CD4-positive, alpha-beta T cell treated with Interleukin-15 for 4 hours (primary cell): Measurements from ENCODE around the gene DLG2.

Experiments used
- DNase-seq: peaks from one replicate; pipeline ENCODE4 v3.0.0-alpha.2; 2020; ENCODE audit warnings: low spot score

Gene DLG2

DNA sequence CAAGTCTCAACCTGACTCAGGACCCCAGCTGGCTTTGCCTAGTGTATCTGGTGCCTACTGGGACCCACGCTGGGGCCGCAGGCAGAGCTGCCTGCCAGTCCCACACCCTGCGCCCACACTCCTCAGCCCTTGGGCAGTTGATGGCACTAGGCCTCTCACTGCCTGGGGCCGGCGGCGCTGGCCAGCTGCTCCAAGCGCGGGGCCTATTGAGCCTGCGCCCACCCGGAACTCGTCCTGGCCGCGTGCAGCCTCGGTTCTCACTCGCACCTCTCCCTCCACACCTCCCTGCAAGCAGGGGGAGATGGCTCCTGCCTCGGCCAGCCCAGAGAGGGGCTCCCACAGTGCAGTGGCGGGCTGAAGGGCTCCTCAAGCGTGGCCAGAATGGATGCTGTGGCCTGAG, 1432.4 kb downstream of the DLG2 start:
- DNase-seq, result no peak

DNA sequence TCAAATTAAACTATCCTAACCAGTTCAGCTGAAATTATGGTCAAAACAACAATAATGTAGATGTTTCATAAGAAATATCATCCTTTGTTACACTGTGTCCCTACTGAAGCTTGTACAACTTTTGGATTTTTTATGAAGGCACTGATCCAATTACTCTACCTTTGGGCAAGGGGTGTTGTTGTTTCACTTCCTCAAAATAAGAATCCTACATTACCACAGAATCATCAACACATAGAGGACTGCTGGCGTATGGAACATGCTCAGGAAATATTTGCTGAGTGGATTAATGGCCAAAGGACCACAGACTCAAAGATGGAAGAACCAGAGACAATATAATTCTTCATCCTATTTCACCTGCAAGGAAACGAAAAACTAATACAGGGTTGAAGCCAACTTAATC, 1433.4 kb downstream of the DLG2 start:
- DNase-seq, result no peak

DNA sequence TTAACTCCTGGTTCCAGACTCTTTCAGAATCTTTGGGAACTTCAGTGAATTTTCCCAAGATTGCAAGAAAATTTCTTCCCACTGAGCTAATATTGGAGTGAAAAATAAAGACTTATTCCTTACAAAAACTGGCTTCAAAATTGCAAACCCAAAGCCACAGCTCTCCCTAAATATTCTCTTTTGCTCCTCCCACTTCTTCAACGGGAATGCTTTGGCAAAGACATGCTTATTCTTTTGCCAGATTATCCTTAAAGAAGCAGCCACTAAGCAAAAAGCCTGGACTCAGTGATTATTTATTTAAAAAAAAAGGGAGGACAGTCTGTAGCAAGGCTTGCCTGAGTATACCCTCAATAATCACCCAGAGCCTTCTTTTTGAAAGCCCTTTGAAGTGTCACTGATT, 1438.6 kb downstream of the DLG2 start:
- DNase-seq, result no peak

DNA sequence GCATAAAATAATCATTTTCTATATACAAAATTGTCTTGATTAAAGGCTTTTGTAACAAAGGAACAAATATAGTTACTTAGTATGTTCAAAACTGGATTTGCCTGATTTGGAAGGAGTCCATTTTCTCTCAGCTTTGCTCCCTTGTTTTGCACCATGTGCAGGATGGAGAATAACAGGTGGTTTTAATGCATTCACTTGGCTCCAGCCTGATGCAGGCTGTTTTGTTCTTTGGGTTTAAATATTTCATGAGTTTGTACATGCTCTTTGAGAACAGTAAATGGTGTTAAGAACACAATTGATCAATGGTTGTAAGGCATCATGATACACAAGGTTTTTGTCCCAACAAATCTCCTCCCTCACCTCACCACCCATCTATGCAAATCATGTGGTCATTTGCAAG, 1454.1 kb downstream of the DLG2 start:
- DNase-seq, result no peak

DNA sequence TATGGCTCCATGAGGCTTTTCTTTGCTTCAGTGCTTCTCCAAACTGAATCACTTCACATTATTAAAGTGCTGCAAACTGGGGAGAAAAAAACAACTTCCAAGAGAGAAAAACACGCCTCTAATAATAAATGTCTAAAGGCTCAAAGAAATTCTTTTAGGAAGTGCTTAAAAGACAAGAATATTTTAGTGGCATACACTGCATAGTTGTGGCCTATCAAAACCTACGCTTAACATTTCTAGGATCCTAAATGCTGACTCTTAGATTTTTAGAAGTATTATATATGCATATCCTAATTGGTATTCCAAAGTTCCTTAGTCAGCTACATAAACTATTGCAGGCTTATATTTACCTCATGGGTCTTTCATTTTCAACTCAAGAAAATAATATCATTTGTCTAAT, 1462.0 kb downstream of the DLG2 start:
- DNase-seq, result no peak

DNA sequence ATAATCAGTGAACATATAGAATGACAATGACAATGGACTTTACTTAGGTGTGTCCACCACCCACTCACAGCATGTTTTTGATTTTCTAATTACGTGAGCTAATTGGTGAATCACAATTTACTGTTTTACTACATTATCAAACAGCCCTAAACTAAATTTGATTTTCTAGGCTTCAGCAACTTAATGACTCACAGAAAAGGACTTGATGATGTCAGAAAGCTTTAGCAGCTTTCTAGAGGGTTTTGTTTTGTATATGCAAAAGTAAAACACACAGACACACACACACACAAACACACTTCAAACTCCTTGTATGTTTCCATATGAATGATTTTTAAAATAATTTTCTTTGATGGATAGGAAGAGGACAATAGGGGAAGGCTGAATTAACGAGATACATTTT, 1462.4 kb downstream of the DLG2 start:
- no peak for DNase-seq

DNA sequence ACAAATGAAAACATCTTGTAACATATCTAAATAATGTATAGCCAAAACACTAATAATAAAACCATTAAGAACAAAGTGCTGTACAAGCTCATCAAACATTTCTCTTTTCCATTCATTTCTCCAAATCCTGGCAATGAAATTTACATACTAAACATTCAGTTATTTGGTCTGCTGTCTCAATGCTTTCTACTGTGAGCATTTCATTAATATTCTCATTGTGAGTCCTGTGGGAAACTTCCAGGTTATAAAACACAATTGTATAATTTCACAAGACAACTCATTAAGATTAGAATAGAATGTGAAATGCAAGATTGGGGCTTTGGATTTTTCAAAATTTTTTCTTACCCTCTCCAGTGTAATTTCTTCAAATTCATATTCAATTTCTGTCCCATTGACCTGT, 1464.0 kb downstream of the DLG2 start:
- no peak for DNase-seq

DNA sequence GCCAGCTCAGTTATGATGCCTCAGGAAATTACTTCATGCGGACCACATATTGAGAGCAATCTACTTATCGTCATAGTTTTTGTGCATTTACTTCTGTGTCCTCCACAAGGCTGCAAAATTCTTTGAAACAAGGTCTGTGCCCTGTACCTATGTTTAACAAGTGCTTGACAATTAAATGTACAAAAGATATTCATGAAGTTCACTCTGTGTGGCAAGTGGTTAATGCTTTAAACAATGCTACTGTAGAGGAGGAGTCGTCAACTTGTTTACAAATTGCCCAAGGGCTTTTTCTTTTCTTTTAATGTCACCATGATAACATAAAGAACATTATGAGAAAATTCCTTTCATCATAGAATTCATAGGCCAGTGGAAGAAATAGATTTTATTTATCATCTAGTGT, 1469.5 kb downstream of the DLG2 start:
- DNase-seq, result no peak

DNA sequence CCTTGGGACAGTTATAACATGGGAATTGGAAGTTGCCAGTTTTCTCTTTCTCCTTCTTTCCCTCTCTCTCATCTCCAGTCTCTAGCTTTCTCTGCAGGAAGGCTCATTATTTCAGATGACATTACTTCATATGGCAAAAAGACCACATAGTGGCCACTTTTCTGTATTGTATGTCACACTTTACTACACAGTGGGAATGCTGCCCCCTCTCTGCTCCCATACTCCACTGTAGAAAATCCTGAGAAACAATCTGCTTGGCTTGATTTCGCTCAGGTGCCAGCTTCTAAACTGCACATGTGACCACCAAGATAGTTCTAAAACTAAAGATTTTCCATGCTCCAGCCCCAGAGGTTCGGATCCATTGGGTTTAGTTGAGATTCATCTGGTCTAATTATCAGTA, 1480.3 kb downstream of the DLG2 start:
- no peak for DNase-seq

DNA sequence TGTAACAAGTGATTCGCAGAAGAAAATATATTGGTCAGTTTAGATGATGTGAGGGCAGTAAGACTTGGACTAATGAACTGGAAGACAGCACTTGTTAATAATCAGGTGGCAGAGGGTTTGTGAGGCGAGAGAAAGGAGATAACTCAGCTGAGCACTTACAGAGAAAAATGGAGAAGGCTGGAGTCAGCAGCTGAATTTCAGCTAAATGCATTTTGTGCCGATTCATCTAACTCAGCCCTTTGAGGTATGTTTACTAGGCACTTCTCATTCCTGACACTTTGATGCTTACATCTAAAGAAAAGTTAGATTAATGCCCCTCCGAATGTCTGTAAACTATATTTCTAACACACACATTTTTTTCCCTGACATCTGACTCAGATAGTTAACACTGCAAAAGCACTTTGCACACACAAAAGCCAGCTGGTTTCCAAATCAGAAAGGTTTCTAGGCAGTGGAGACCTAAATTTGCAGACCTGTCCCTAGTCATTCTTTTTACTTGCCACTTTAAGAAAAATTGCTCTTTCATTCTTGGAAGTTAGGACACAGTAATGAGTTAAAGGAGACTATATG, 1481.4 kb downstream of the DLG2 start:
- no peak for DNase-seq

DNA sequence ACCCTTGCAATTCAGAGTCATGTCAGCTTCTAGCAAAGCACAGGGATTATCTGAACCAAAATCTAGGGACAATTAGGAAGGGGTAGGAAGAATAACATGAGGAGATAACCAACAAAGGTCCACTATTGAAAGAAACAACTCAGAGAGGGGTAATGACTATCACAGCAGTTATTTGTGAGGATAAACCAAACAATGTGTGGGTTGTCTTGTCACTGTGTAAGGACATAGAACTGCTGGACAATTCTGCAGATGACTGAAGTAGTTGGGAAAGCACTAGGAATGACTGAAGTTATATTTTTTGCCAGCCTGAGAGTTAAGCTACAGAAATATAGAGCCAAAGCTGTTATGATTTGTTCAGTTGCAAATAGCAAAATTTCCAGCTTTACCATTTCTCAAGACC, 1482.6 kb downstream of the DLG2 start:
- no peak for DNase-seq

DNA sequence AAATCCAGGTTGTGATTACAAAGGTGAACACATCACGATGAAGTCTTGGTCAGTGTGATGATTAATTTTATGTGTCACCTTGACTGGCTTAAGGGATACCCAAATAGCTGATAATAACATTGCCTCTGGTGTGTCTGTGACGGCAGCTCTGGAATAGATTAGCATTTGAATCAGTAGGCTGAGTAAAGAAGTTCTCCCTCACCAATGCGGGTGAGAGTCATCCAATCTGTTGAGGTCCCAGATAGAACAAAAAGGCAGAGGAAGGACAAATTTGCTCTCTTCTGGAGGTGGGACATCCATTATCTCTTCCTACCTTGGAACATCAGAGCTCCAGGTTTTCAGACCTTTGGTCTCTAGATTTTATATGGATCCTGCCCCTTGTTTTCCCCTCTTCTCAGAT, 1484.7 kb downstream of the DLG2 start:
- DNase-seq, result no peak

DNA sequence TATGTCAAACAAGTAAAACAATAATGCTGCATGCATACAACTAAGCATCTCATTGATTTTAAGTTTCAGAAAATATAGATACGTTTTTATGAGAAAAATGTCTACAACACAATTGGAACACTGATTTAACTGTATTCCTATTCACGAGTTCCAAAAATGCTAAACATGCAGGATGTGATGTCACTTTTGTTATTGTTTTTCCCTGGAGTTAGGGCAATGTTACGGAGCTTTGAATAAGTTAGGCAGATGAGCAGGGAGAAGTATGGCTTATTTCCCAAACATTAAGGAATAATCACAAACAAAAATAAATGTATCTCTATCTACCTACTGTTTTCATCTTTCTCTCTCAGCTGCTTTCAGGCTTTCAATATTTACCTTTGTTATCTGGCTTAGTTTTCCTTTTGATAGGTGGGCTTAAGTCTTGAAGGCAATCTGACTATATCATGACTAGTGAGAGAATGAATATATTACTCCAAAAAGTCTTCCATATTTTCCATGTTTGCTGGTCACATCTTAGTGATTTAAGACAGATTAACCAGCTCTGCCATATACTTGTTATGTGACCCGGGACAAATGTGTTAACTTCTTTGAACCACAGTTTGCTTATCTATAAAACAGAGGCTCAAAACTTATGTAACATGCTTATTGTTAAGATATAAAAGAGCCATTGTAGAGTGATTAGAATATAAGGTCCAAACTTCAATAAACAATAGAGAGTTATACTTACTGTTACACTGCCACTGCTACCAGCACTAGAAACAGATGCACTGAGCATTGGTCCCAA, 1486.6 kb downstream of the DLG2 start:
- DNase-seq, result no peak

DNA sequence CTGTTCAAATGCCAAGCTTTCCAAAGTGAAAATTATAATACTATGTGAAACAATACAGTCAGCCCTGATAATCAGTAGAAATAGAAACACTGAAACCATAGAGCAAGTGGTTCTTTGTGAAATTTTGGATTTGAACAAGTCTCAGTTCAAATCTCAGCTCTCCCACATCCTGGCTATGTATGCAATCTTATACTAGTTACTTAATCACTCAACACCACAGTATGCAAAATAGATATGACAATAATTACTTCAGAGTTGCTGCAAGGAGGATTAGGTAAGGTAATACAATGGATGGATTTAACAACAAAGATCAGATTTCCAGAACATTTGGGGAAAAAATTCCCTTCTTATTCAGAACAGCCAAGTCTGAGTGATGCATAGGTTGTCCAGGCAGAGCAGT, 1489.2 kb downstream of the DLG2 start:
- DNase-seq, result no peak

DNA sequence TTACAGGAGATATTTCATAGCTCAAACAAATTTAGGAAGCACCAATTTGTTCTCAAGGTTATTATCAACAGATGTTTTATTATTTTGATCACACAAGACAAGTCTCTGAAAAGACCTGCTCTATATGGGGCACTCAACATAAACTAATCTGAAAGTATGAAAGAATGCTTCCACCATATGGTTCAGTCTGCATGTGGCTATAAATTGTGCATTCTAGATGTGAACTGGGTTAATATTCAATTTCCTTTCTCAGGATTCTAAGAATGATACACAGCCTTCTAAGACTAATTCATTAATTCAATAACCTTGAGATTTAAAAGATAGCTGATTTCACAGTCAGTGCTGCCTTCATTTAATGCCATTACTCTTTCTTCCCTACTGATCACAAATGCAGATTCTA, 1489.6 kb downstream of the DLG2 start:
- DNase-seq, result no peak

DNA sequence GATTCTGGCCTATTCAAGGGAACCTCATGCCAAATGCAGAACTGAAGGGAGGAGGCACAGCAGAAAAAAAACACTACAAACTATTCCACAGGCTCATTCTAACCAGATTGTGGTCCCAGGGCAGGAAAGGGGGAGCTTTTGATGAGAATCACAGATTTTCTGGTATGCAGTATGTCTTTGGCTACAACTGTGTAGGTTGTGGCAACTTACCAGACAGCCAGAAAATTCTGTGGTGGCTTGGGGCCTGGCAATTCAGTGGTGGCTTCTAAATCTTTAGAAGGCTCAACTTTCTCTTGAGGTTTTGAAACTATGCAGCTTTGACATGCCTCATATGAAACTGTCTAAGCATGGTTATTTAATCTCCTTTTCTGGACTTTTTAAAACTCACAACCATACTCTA, 1490.2 kb downstream of the DLG2 start:
- no peak for DNase-seq

DNA sequence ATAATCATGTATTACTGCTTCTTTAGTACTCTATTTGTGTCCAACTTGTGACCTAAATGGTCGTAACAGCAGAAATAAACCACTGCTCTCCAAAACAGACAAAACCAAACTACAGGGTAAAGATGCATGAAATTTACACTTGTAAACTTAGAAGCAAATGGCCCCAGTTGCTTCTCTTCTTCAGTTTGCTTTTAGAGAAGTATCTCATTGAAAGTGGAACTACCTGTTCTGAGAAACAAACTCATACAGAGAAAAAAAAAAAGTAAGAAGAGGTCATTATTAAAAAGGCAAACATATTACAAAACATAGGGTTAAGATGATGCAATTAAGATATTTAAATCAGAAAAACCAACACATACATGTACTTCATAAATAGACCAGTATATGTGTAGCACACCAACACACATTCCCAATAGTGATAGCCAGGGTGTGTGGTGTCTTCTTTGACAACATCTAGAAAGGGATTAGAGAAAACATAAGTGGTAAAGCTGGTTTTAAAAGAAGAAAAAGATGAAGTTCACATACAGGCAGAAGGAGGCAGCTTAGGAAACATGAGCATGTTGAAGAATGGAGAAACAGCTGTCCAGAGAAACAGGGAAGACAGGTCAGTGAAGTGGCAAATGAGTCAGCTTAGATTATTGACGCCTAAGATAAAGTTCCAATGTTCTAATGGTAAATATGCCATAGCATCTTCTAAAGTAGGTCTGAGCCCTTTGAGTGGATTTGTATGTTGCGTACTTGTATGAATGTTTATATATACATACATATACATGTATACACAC, 1496.3 kb downstream of the DLG2 start:
- no peak for DNase-seq

DNA sequence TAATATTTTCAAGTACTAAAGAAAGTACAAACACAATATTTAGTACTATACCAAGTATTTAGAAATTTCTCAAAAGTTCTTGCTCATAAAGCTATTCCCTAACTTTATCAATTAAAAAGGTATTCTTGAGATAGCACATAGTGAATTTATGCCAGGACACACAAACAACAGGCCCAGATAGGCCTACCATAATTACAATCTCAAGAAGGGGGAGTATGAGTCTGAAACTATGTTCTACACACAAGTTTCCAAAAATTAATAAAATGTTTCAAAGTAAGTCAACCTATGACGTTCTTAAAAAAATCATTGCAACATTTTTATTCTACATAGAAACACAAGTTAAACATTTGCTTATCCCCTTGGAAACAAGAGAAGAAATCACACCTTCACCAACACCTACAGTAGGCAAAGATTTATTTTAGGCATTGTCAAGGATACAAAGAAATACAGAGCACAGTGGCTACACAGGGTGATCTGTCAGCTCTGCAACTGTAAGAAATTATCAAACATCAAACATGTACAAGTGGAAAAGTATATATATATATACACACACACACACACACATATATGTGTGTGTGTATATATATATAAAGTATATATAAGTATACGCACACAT, 1497.1 kb downstream of the DLG2 start:
- no peak for DNase-seq

DNA sequence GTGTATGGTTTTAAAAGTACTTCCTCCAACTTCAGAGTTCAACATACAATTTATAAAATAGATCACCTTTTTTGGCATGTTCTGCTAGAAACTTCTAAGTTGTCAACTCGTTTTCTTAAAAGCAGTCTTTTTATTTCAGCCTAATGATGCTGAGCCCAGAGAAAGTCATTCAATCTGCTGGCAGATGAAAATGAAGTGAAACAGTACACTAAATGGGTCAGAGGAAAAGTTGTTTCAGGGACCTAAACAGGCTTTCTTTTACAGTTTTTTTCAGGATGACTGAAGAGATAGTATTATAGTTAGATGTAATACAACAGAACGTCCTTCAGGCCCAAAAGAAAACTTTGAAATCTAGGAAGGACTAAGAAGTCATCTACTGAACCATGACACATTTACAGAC, 1498.3 kb downstream of the DLG2 start:
- no peak for DNase-seq

DNA sequence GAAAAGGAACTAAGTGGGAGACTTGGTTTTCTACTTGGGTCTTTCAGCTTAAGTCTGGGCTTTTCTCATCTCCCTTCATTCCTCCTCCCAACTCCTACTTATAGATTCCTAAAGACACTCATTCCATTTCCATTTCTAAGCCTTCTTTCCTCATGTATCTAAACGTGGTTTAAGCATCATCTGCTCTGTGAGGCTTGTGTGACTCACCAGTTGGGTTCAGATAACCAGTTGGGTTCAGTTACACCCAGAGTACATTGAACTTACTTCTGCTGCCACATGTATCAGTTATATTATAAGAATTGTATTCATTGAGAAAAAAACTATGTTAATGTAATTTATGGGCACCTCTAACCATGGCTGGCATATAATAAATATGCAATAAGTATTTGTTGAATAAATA, 1509.8 kb downstream of the DLG2 start:
- DNase-seq, result no peak

DNA sequence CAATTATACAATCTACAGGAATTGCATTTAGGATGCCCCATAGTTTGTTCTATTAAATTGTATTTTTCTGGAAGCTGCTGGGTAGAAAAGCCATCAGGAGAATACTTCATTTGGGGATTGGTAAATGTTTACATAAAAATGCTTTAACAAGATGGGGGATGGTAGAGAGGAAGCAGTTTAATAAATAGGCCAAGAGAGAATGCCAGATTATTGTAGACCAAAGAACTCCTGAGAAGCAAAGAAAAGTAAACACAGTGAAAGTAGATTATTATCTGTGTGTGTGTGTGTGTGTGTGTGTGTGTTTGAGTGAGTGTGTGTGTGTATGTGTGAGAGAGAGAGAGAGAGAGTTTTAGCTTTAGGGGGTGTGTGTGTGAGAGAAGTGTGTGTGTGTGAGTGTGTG, 1520.6 kb downstream of the DLG2 start:
- no peak for DNase-seq

DNA sequence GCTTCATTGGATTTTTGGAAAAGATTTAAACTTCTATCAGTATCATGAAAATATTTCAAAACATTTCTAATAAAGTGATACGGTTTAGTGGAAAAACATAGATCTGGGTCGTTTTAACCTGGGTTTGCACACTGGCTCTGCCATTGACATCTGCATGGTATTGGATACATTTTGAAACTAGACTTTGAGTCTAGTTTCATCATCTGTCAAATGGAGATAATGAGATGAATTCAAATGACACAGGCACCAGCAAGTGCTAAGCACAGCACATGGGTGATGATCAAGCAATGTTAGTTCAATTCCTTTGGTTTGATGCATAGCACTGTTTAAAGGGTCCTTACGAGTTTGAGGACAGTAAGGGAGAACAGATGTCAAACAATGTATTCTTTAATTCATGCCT, 1522.0 kb downstream of the DLG2 start:
- DNase-seq, result no peak

DNA sequence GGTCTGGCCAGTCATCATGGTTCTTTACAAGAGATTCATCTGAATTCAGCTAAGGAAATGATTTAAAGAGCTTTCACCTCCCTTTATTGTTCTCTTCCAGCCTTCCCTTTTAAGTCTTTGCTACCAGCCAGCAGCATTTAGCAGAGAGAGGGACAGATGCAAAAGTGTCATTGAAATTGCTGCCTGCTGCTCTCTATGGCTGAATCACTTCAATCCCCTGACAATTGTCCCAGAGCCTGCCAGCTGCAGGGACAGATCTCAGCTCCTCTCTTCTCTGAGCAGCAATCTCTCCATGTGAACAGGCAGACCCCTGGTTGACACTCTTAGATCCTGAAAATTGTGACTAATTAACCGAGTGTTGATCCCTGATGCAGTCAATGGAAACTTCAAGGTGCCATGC, 1524.0 kb downstream of the DLG2 start:
- no peak for DNase-seq
